HCT116 (cell line): ENCODE data around the gene KXD1. TPM values are rescaled to one million over a fixed set of nuclear protein-coding genes. Genes with fewer than 3 reads are reported as not detected.

Source experiments
- ATAC-seq: fragments of 200-7000 bp; cut with Tn5 transposase; 2 replicates; pipeline ENCODE4 v1.9.1; 2020; ENCODE audit warnings: mild to moderate bottlenecking, moderate library complexity
- BruUV-seq: library from RNA; stranded (reverse); fragments of 400-500 nt; replicated peaks from 2 replicates; lab custom pipeline; 2021; lab: Mats Ljungman, UMichigan
- CTCF ChIA-PET: fragments of 300-600 bp; sonication (Branson Sonifier 250); formaldehyde crosslinking; loops from one replicate; lab custom pipeline; 2021; ENCODE audit warnings: antibody characterized with exemption; lab: Charles Lee
- POLR2A ChIA-PET: fragments of 300-600, 350-600 bp; sonication (Branson Sonifier 250); formaldehyde crosslinking; loops from one replicate; lab custom pipeline; 2021; ENCODE audit warnings: antibody characterized with exemption; lab: Charles Lee
- RAD21 ChIA-PET, 2 experiments: fragments of 300-600 bp; sonication (Branson Sonifier 250); formaldehyde crosslinking; loops; one replicate each; lab custom pipeline; 2023; ENCODE audit warnings: low total read pairs in 2 of 2; ENCODE audit not compliant: uncharacterized antibody in 2 of 2, unreplicated experiment in 2 of 2, low non-redundant PET in 1 of 2; lab: Charles Lee
- DNase-seq: peaks from one replicate; pipeline ENCODE4 v3.0.0-alpha.2; 2010; ENCODE audit warnings: low read depth, low spot score
- H2AFZ ChIP-seq: fragments of 200-600 bp; shearing (Covaris generic), sonication (generic); 2 replicates; pipeline ENCODE4 v1.6.1; 2017; ENCODE audit warnings: low read depth, mixed run types, mixed read lengths, antibody characterized with exemption, low read length; ENCODE audit not compliant: poor library complexity, severe bottlenecking
- H3K27ac ChIP-seq: 2 replicates; pipeline ENCODE4 v1.5.1; 2012; ENCODE audit warnings: low read depth, low read length
- H3K27me3 ChIP-seq: fragments of 200-600 bp; sonication (generic); 2 replicates; pipeline ENCODE4 v1.6.1; 2016; ENCODE audit warnings: mixed run types, low read length, mixed read lengths; ENCODE audit not compliant: insufficient read depth
- H3K36me3 ChIP-seq, 2 experiments: fragments of 200-500 bp in 1 of 2; fragments of 200-600 bp in 1 of 2; sonication (Bioruptor generic) in 1 of 2; sonication (generic) in 1 of 2; 2 replicates each; pipeline versions ENCODE4 v1.5.1 to v1.6.1; 2014 to 2016; ENCODE audit warnings: low read length in 2 of 2, inconsistent platforms in 1 of 2, mixed read lengths in 1 of 2, mixed run types in 1 of 2; ENCODE audit not compliant: insufficient read depth in 2 of 2, control insufficient read depth in 1 of 2
- H3K4me1 ChIP-seq, 2 experiments: fragments of 200-600 bp in 1 of 2; sonication (generic) in 1 of 2; 2 replicates each; pipeline versions ENCODE4 v1.5.1 to v1.6.1; 2012 to 2017; ENCODE audit warnings: low read length in 2 of 2, inconsistent platforms in 1 of 2, mild to moderate bottlenecking in 1 of 2, mixed read lengths in 1 of 2, mixed run types in 1 of 2, moderate library complexity in 1 of 2; ENCODE audit not compliant: insufficient read depth in 2 of 2, control insufficient read depth in 1 of 2
- H3K4me2 ChIP-seq: fragments of 200-600 bp; sonication (generic); 2 replicates; pipeline ENCODE4 v1.6.1; 2017; ENCODE audit warnings: mixed run types, low read length, mixed read lengths
- H3K4me3 ChIP-seq, 2 experiments: fragments of 200-600 bp in 1 of 2; sonication (generic) in 1 of 2; replicated peaks in 1 of 2; 2 replicates each; pipeline ENCODE4 v1.5.1; 2011 to 2016; ENCODE audit warnings: low read length in 2 of 2, control low read depth in 1 of 2, low read depth in 1 of 2, mild to moderate bottlenecking in 1 of 2, mixed read lengths in 1 of 2, mixed run types in 1 of 2
- H3K79me2 ChIP-seq: fragments of 200-600 bp; sonication (generic); 2 replicates; pipeline ENCODE4 v1.6.1; 2017; ENCODE audit warnings: mild to moderate bottlenecking, mixed run types, low read length, moderate library complexity, mixed read lengths; ENCODE audit not compliant: insufficient read depth
- H3K9ac ChIP-seq: fragments of 200-600 bp; sonication (generic); 2 replicates; pipeline ENCODE4 v1.6.1; 2016; ENCODE audit warnings: low read length, mixed read lengths
- H3K9me2 ChIP-seq: fragments of 200-600 bp; sonication (generic), shearing (Covaris generic); 2 replicates; pipeline ENCODE4 v1.6.1; 2017; ENCODE audit warnings: mixed run types, mild to moderate bottlenecking, moderate library complexity; ENCODE audit not compliant: insufficient read depth
- H3K9me3 ChIP-seq, 2 experiments: fragments of 200-500 bp in 1 of 2; fragments of 200-600 bp in 1 of 2; sonication (Bioruptor generic) in 1 of 2; sonication (generic) in 1 of 2; 2 replicates each; pipeline ENCODE4 v1.6.1; 2014 to 2017; ENCODE audit warnings: low read length in 2 of 2, mixed read lengths in 2 of 2, inconsistent platforms in 1 of 2, low read depth in 1 of 2, mild to moderate bottlenecking in 1 of 2, mixed run types in 1 of 2, moderate library complexity in 1 of 2; ENCODE audit not compliant: control insufficient read depth in 1 of 2, insufficient read depth in 1 of 2
- H4K20me1 ChIP-seq: fragments of 200-600 bp; sonication (generic), shearing (Covaris generic); 2 replicates; pipeline ENCODE4 v1.6.1; 2017; ENCODE audit warnings: mixed run types, mild to moderate bottlenecking, moderate library complexity; ENCODE audit not compliant: insufficient read depth
- CBX3 ChIP-seq: IDR thresholded peaks from 2 replicates; pipeline ENCODE4 v1.6.1; 2012; ENCODE audit warnings: low read depth
- EGR1 ChIP-seq: IDR thresholded peaks from 2 replicates; pipeline ENCODE4 v1.6.1; 2012; ENCODE audit warnings: low read depth
- ELF1 ChIP-seq: IDR thresholded peaks from 2 replicates; pipeline ENCODE4 v1.6.1; 2012; ENCODE audit warnings: low read depth, borderline replicate concordance
- EZH2 ChIP-seq: fragments of 200-600 bp; sonication (generic); IDR thresholded peaks from 2 replicates; pipeline ENCODE4 v1.6.1; 2017; ENCODE audit warnings: antibody characterized with exemption, mixed run types
- EZH2phosphoT487 ChIP-seq: fragments of 200-600 bp; IDR thresholded peaks from 2 replicates; pipeline ENCODE4 v1.6.1; 2018; ENCODE audit warnings: antibody characterized with exemption, borderline replicate concordance
- FOSL1 ChIP-seq: IDR thresholded peaks from 2 replicates; pipeline ENCODE4 v1.6.1; 2012; ENCODE audit warnings: low read depth
- JUND ChIP-seq: IDR thresholded peaks from 2 replicates; pipeline ENCODE4 v1.6.1; 2012
- POLR2A ChIP-seq: IDR thresholded peaks from 2 replicates; pipeline ENCODE4 v1.7.0; 2011; ENCODE audit warnings: borderline replicate concordance; ENCODE audit not compliant: insufficient read depth, insufficient read length; ENCODE audit errors: extremely low read depth
- POLR2AphosphoS5 ChIP-seq: IDR thresholded peaks from 2 replicates; pipeline ENCODE4 v1.6.1; 2011; ENCODE audit warnings: mild to moderate bottlenecking, low read depth, low read length, moderate library complexity
- SP1 ChIP-seq: IDR thresholded peaks from 2 replicates; pipeline ENCODE4 v1.6.1; 2012; ENCODE audit warnings: low read depth
- TCF7L2 ChIP-seq: IDR thresholded peaks from 2 replicates; pipeline ENCODE4 v1.7.0; 2011; ENCODE audit warnings: borderline replicate concordance, inconsistent platforms; ENCODE audit not compliant: insufficient read depth, insufficient read length; ENCODE audit errors: extremely low read depth
- ZNF274 ChIP-seq: fragments of 200-500 bp; sonication (Bioruptor generic); IDR thresholded peaks from 2 replicates; pipeline ENCODE4 v1.6.1; 2014; ENCODE audit warnings: mild to moderate bottlenecking, low read depth, low read length, inconsistent platforms
- intact Hi-C: fragments of 100-400 bp; cut with micrococcal nuclease; formaldehyde crosslinking; loops from 2 replicates; pipeline ENCODE4 v1.10.0; 2022
- total RNA-seq: library from RNA; stranded (reverse); gene quantifications from one replicate; pipeline ENCODE4 v1.2.1, GENCODE V29; 2021; ENCODE audit not compliant: unreplicated experiment

Gene KXD1
- total RNA-seq, 1 experiment from 2014 or later = 139 TPM

GRCh38 chr19:18610245-18610555 is 52.5 kb downstream of the KXD1 start:
- no peak for ATAC-seq
- peaks cover 25 to 52% of the 10 kb centered on the region in 2 experiments for H3K4me1 ChIP-seq
- no peaks in the 10 kb centered on the region for H3K79me2 ChIP-seq
- H3K9me3 ChIP-seq = no peaks in the 10 kb centered on the region
- peaks cover 33% of the 10 kb centered on the region; the same call in 1 of the 2 replicates for H3K27me3 ChIP-seq
- no peak for DNase-seq
- H3K4me2 ChIP-seq = peak overlapping the region; percentile 40
- no peak overlapping the region; the same call in 1 of the 2 replicates for H3K27ac ChIP-seq
- H3K9me2 ChIP-seq = no peaks in the 10 kb centered on the region
- ChIA-PET RAD21 (interaction anchor here in 1 of 2 experiments (0.6 kb wide), 1 partner anchor 147 kb away, joined by 6 read pairs; no protein-coding TSS in a partner anchor), POLR2A (no interaction called here), CTCF (no interaction called here)
- no peak overlapping the region for H2AFZ ChIP-seq
- H3K36me3 ChIP-seq = no peaks in the 10 kb centered on the region
- no peak overlapping the region for H3K9ac ChIP-seq
- no peaks in the 10 kb centered on the region for H4K20me1 ChIP-seq
- BruUV-seq = no TSS peak
- H3K4me3 ChIP-seq = no peak overlapping the region
- TF ChIP-seq EZH2phosphoT487 (no peak), SP1 (no peak), EGR1 (no peak), ELF1 (no peak), EZH2 (no peak), CBX3 (no peak), TCF7L2 (no peak), JUND (no peak), POLR2AphosphoS5 (no peak), ZNF274 (no peak), POLR2A (no peak), FOSL1 (no peak)
- intact Hi-C loops = no loop called here

DNA sequence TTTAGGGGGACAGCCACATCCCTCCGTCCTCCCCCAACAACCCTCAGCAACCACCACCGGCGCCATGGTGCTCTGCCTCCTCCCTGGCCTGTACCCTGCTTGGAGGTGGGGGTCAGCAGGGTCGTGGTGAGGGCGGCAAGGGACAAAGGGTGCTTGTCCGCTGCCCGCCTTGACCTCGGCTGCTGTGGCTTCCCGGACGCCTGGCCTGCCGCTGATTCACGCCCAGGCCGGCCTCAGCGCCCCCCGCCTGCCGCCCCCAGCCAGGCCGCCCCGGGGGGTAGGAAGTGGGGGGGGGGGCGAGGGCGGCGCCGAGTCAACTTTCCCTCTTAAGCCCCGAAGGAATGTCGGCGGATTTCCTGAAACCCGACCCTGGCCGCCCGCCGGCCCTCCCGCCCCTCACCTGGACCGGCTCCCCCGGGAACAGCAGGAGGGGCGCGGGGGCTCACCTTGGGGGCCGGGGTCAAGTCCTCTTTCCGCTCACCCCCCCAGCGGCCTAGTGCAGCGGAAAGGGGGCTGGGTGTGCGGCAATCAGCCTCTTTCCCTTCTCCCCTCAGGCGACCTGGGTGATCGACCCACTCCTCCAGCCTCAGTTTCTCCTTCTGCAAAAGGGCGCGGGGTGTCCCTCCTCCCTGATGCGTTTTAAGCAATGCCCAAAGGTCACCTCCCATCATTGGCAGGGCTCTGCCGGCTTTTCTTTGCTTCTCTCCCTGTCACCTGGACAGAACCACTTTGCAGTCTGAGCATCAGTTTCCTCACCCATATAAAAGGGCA is 53.1 kb downstream of the KXD1 start:
- Histone ChIP-seq H2AFZ (no peak overlapping the region), H3K4me1 (peaks cover 23 to 52% of the 10 kb centered on the region in 2 experiments), H3K4me2 (peak overlapping the region; percentile 40), H3K9me3 (no peaks in the 10 kb centered on the region), H3K4me3 (no peak overlapping the region; a peak in 1 of 4 replicates), H3K36me3 (no peaks in the 10 kb centered on the region), H3K27me3 (peaks cover 33% of the 10 kb centered on the region; the same call in 1 of the 2 replicates), H4K20me1 (no peaks in the 10 kb centered on the region), H3K79me2 (no peaks in the 10 kb centered on the region), H3K9ac (no peak overlapping the region), H3K9me2 (no peaks in the 10 kb centered on the region), H3K27ac (no peak overlapping the region; the same call in 1 of the 2 replicates)
- BruUV-seq = no TSS peak
- ChIA-PET CTCF (no interaction called here), RAD21 (no interaction called here), POLR2A (no interaction called here)
- intact Hi-C loops = no loop called here
- no peak for ATAC-seq
- no peak for DNase-seq
- peak; percentile 60 for TF ChIP-seq TCF7L2
- no peak for TF ChIP-seq FOSL1
